ENCODE results near the gene SERPINE1.

DNA sequence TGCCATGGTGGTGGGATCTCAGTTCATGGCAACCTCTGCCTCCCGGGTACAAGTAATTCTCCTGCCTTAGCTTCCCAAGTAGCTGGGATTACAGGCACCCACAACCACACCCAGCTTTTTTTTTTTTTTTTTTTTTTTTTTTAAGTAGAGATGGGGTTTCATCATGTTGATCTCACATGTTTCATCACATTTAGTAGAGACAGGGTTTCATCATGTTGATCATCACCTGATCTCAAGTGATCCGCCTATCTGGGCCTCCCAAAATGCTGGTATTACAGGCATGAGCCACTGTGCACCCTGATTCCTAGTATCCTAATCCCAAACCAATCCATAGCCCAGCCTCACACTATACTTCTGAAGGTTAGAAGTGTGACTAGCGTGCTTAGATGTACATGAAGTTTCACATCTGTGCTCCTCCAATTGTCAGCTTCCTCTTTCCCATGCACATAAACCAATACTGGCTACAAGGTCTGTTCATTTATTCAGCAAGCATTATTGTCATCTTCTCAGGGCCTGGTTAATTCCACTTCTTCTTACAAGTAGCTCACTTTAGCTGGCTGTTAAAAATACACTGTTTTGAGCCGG lies 60.0 kb downstream of the SERPINE1 start:
- no peak for TF ChIP-seq TAF1 (IDR thresholded peaks at IDR 0.05; ENCODE audit: borderline replicate concordance, insufficient read depth, low read length)
- TF ChIP-seq SIN3A (IDR thresholded peaks at IDR 0.05; ENCODE audit: borderline replicate concordance, insufficient read depth, low read length), result no peak
- TF ChIP-seq, protein P1, sequence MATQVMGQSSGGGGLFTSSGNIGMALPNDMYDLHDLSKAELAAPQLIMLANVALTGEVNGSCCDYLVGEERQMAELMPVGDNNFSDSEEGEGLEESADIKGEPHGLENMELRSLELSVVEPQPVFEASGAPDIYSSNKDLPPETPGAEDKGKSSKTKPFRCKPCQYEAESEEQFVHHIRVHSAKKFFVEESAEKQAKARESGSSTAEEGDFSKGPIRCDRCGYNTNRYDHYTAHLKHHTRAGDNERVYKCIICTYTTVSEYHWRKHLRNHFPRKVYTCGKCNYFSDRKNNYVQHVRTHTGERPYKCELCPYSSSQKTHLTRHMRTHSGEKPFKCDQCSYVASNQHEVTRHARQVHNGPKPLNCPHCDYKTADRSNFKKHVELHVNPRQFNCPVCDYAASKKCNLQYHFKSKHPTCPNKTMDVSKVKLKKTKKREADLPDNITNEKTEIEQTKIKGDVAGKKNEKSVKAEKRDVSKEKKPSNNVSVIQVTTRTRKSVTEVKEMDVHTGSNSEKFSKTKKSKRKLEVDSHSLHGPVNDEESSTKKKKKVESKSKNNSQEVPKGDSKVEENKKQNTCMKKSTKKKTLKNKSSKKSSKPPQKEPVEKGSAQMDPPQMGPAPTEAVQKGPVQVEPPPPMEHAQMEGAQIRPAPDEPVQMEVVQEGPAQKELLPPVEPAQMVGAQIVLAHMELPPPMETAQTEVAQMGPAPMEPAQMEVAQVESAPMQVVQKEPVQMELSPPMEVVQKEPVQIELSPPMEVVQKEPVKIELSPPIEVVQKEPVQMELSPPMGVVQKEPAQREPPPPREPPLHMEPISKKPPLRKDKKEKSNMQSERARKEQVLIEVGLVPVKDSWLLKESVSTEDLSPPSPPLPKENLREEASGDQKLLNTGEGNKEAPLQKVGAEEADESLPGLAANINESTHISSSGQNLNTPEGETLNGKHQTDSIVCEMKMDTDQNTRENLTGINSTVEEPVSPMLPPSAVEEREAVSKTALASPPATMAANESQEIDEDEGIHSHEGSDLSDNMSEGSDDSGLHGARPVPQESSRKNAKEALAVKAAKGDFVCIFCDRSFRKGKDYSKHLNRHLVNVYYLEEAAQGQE (IDR thresholded peaks at IDR 0.05; ENCODE audit: insufficient read depth in 1 of 2, low read depth in 2 of 2, low read length in 2 of 2), result no peak
- TF ChIP-seq POLR2AphosphoS5 (IDR thresholded peaks at IDR 0.05; ENCODE audit: low read depth, low read length), result no peak
